SU-DHL-6 (cell line): Measurements from ENCODE around the gene INHBA.

Experiments
- H2AFZ ChIP-seq: fragments of 200-600 bp; sonication (generic); 2 replicates; pipeline ENCODE4 v1.6.1; 2014; ENCODE audit warnings: low read depth, mild to moderate bottlenecking, moderate library complexity, mixed read lengths, antibody characterized with exemption, low read length; ENCODE audit not compliant: severe bottlenecking
- H3F3A ChIP-seq: fragments of 200-600 bp; shearing (Covaris generic); 2 replicates; pipeline ENCODE4 v1.6.0; 2016; ENCODE audit warnings: antibody characterized with exemption, mild to moderate bottlenecking; ENCODE audit not compliant: insufficient read depth
- H3K27ac ChIP-seq: fragments of 200-600 bp; sonication (generic); 2 replicates; pipeline ENCODE4 v1.5.1; 2016; ENCODE audit warnings: low read depth, mild to moderate bottlenecking, low read length, moderate library complexity, mixed read lengths
- H3K27me3 ChIP-seq: fragments of 200-600 bp; sonication (generic), shearing (Covaris generic); 2 replicates; pipeline ENCODE4 v1.6.0; 2014; ENCODE audit warnings: mild to moderate bottlenecking, low read length
- H3K36me3 ChIP-seq: fragments of 200-600 bp; sonication (generic); 2 replicates; pipeline ENCODE4 v1.6.1; 2014; ENCODE audit warnings: mild to moderate bottlenecking, low read length, mixed read lengths
- H3K4me2 ChIP-seq: fragments of 300-600, 200-600 bp; shearing (Covaris generic), sonication (generic); 2 replicates; pipeline ENCODE4 v1.6.0; 2014; ENCODE audit warnings: low read length, low read depth, mild to moderate bottlenecking; ENCODE audit not compliant: poor library complexity, severe bottlenecking
- H3K4me3 ChIP-seq: fragments of 200-600 bp; sonication (generic); 2 replicates; pipeline ENCODE4 v1.5.1; 2014; ENCODE audit warnings: antibody characterized with exemption, low read length, mild to moderate bottlenecking, mixed read lengths; ENCODE audit not compliant: insufficient read depth, poor library complexity, severe bottlenecking
- H3K79me2 ChIP-seq: fragments of 200-600 bp; sonication (generic); 2 replicates; pipeline ENCODE4 v1.6.1; 2014; ENCODE audit warnings: mild to moderate bottlenecking, low read length, moderate library complexity; ENCODE audit not compliant: insufficient read depth
- H3K9ac ChIP-seq: fragments of 200-600 bp; sonication (generic); 2 replicates; pipeline ENCODE4 v1.7.0; 2014; ENCODE audit warnings: mild to moderate bottlenecking, low read length
- H3K9me2 ChIP-seq: fragments of 200-600 bp; sonication (generic); replicated peaks from 2 replicates; pipeline ENCODE4 v1.6.1; 2014; ENCODE audit warnings: low read length; ENCODE audit not compliant: insufficient read depth
- H3K9me3 ChIP-seq: fragments of 200-600 bp; sonication (generic); 2 replicates; pipeline ENCODE4 v1.6.1; 2014; ENCODE audit warnings: low read length, mixed read lengths; ENCODE audit not compliant: insufficient read depth
- H4K20me1 ChIP-seq: fragments of 200-600 bp; sonication (generic); 2 replicates; pipeline ENCODE4 v1.6.1; 2014; ENCODE audit warnings: low read depth, mild to moderate bottlenecking, antibody characterized with exemption, low read length, moderate library complexity, mixed read lengths
- CTCF ChIP-seq: fragments of 200-600 bp; sonication (generic); IDR thresholded peaks from one replicate; pipeline ENCODE4 v1.5.1; 2017; ENCODE audit warnings: antibody characterized with exemption, mild to moderate bottlenecking, low read length, moderate library complexity; ENCODE audit not compliant: insufficient read depth, poor library complexity, severe bottlenecking
- EZH2phosphoT487 ChIP-seq: fragments of 200-600 bp; sonication (generic), shearing (Covaris generic); conservative IDR thresholded peaks from 2 replicates; pipeline ENCODE4 v1.6.1; 2018; ENCODE audit warnings: mild to moderate bottlenecking, antibody characterized with exemption, low read length, moderate library complexity, mixed read lengths

The INHBA gene

GRCh38 chr7:41729059-41729458 lies 26.2 kb upstream of the INHBA start:
- Histone ChIP-seq H3K9ac (no peak overlapping the region), H3K79me2 (no peaks in the 10 kb centered on the region), H3K4me3 (no peak overlapping the region), H3K36me3 (no peaks in the 10 kb centered on the region), H3K27ac (no peak overlapping the region), H3K9me2 (no peaks in the 10 kb centered on the region), H3K27me3 (no peaks in the 10 kb centered on the region), H4K20me1 (no peaks in the 10 kb centered on the region), H3F3A (no peaks in the 10 kb centered on the region), H2AFZ (no peak overlapping the region), H3K4me2 (no peak overlapping the region), H3K9me3 (no peaks in the 10 kb centered on the region)
- TF ChIP-seq EZH2phosphoT487 (no peak), CTCF (no peak)

- no peaks in the 10 kb centered on the region for H3K79me2 ChIP-seq
- no peak overlapping the region for H2AFZ ChIP-seq
- H3F3A ChIP-seq, result no peaks in the 10 kb centered on the region
- no peak overlapping the region for H3K4me2 ChIP-seq
- TF ChIP-seq EZH2phosphoT487 (no peak), CTCF (no peak)
- H3K4me3 ChIP-seq, result no peak overlapping the region
- no peaks in the 10 kb centered on the region for H3K36me3 ChIP-seq
- H3K27me3 ChIP-seq, result no peaks in the 10 kb centered on the region
- H3K9me2 ChIP-seq, result no peaks in the 10 kb centered on the region
- H4K20me1 ChIP-seq, result no peaks in the 10 kb centered on the region
- no peak overlapping the region for H3K9ac ChIP-seq
- H3K27ac ChIP-seq, result no peak overlapping the region
- H3K9me3 ChIP-seq, result no peaks in the 10 kb centered on the region
Measured at GRCh38 chr7:41725013-41725412, 22.1 kb upstream of the INHBA start.

GRCh38 chr7:41720886-41721285 lies 18.0 kb upstream of the INHBA start:
- Histone ChIP-seq H3K27ac (no peak overlapping the region), H3K9ac (no peak overlapping the region), H3K9me3 (no peaks in the 10 kb centered on the region), H3K36me3 (no peaks in the 10 kb centered on the region), H3K9me2 (no peaks in the 10 kb centered on the region), H3K4me2 (no peak overlapping the region), H4K20me1 (no peaks in the 10 kb centered on the region), H3K27me3 (no peaks in the 10 kb centered on the region), H3K79me2 (no peaks in the 10 kb centered on the region), H2AFZ (no peak overlapping the region), H3F3A (no peaks in the 10 kb centered on the region), H3K4me3 (no peak overlapping the region)
- no peak for TF ChIP-seq EZH2phosphoT487
- TF ChIP-seq CTCF, result no peak
